Mammary epithelial cell (primary cell): ENCODE results near the gene SLC30A1.

Source experiments
- EZH2 ChIP-seq: IDR thresholded peaks from 2 replicates; pipeline ENCODE4 v1.6.1; 2012; ENCODE audit warnings: low read length, inconsistent platforms, borderline replicate concordance
- TF ChIP-seq, protein P1 (sequence below), 2 donors: IDR thresholded peaks in 1 of 2; conservative IDR thresholded peaks in 1 of 2; 2 replicates each; pipeline ENCODE4 v1.5.1; 2011 to 2012; ENCODE audit warnings: inconsistent platforms in 2 of 2, low read length in 2 of 2, mild to moderate bottlenecking in 2 of 2, control low read depth in 1 of 2, low read depth in 1 of 2; ENCODE audit not compliant: insufficient read depth in 1 of 2; ENCODE audit errors: extremely low read depth in 1 of 2

DNA sequence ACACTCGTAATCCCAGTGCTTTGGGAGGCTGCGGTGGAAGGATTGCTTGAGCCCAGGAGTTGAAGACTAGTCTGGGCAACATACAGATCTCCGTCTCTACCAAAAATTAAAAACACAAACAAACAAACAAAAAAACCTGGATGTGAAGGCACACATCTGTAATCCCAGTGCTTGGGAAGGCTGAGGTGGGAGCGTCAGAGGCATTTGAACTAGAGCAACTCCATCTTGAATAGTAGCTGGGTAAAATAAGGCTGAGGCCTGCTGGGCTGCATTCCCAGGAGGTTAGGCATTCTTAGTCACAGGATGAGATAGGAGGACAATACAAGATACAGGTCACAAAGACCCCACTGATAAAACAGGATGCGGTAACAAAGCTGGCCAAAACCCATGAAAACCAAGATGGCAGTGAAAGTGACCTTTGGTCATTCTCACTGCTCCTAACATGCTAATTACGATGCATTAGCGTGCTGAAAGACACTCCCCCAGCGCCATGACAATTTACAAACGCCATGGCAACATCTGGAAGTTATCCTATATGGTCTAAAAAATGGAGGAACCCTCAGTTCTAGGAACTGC lies 53.8 kb downstream of the SLC30A1 start:
- TF ChIP-seq, protein P1, sequence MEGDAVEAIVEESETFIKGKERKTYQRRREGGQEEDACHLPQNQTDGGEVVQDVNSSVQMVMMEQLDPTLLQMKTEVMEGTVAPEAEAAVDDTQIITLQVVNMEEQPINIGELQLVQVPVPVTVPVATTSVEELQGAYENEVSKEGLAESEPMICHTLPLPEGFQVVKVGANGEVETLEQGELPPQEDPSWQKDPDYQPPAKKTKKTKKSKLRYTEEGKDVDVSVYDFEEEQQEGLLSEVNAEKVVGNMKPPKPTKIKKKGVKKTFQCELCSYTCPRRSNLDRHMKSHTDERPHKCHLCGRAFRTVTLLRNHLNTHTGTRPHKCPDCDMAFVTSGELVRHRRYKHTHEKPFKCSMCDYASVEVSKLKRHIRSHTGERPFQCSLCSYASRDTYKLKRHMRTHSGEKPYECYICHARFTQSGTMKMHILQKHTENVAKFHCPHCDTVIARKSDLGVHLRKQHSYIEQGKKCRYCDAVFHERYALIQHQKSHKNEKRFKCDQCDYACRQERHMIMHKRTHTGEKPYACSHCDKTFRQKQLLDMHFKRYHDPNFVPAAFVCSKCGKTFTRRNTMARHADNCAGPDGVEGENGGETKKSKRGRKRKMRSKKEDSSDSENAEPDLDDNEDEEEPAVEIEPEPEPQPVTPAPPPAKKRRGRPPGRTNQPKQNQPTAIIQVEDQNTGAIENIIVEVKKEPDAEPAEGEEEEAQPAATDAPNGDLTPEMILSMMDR (conservative IDR thresholded peaks at IDR 0.05 in 1 of 2, IDR thresholded peaks at IDR 0.05 in 1 of 2; ENCODE audit: extremely low read depth in 1 of 2, insufficient read depth in 1 of 2, low read depth in 1 of 2, low read length in 2 of 2), result no peak
- no peak for TF ChIP-seq EZH2
